ENCODE measurements around the gene MAD1L1. TPM values are rescaled to one million over a fixed set of nuclear protein-coding genes. Genes with fewer than 3 reads are reported as not detected.

The MAD1L1 gene
- total RNA-seq, 2 experiments from 2014 or later, result 58.3 to 65.3 TPM

DNA sequence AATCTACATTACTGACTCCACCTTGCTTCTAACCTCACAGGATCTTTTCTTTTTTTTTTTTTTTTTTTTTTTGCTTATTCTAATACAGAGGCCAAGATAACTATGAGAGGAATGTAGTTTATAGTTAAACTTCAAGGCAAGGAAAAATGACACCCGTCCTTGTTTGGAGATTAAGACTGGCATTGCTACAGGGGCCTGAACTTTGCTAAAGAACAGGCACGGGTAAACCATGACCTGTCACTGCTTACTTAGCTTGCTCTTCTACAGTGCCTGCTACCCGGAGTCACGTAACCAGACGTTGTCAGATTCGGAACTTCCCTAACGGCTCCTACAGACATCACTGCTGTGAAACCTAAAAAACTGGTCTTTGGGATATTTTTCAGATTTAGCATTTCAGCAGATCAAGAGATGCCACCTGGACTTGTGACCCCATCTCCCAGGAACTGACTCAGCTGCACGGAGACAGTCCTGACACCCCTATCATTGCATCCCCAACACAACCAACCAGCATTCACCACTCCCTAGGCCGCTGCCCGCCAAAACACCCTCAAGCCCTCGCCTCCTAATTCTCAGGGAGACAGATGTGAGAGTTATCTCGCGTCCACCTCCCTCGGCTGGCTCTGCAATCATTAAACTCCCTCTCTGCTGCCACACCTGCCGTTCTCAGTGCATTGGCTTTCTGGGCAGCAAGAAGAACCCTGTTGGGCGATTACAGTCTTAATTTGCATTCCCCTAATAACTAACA is 27.5 kb downstream of the MAD1L1 start:
- H3K79me2 ChIP-seq (ENCODE audit: insufficient read depth, low read depth, low read length), result no peaks in the 10 kb centered on the region
- DNase-seq (ENCODE audit: low spot score), result no peak

DNA sequence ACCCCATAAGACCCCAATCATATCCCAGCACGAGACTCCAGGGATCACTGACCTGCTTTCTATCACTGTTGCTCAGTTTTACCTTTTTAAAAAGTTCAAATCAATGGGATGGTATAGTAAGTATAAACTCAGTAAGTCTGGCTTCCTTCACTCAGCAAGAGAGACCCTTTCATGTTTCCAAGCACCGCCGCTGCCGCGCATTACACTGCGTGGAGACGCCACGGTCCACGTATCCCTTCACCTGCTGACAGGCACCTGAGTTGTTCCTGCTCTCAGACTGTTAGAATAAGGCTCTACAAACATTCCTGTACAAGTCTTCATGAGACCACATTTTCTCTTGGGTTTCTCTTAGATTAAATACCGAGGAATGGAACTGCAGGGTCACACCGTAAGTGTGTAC is 28.3 kb downstream of the MAD1L1 start:
- Histone ChIP-seq H3K9me2 (ENCODE audit: insufficient read depth, low read length) (no peaks in the 10 kb centered on the region), H3K36me3 (ENCODE audit: insufficient read depth, low read length) (peaks cover 65% of the 10 kb centered on the region), H3K27ac (ENCODE audit: low read depth, low read length, poor library complexity, severe bottlenecking) (no peak overlapping the region), H3K79me2 (ENCODE audit: insufficient read depth, low read depth, low read length) (no peaks in the 10 kb centered on the region), H3K4me3 (ENCODE audit: low read depth, low read length, poor library complexity, severe bottlenecking) (no peak overlapping the region), H3K4me1 (ENCODE audit: insufficient read depth, low read length, poor library complexity, severe bottlenecking) (peaks cover 10% of the 10 kb centered on the region), H3K9me3 (ENCODE audit: low read length) (no peaks in the 10 kb centered on the region), H2AFZ (ENCODE audit: low read length) (no peak overlapping the region), H4K20me1 (ENCODE audit: insufficient read depth, low read length) (no peaks in the 10 kb centered on the region), H3K4me2 (ENCODE audit: low read length) (no peak overlapping the region)
- intact Hi-C loops (cut with micrococcal nuclease; ENCODE audit: unreplicated experiment), result no loop called here
- BruUV-seq (replicated peaks), result no TSS peak
- ChIA-PET CTCF (ENCODE audit: unreplicated experiment) (no interaction called here), POLR2A (no interaction called here)
- TF ChIP-seq EZH2phosphoT487 (IDR thresholded peaks at IDR 0.05; ENCODE audit: borderline replicate concordance, low read depth, low read length), result no peak
- TF ChIP-seq, protein P1, sequence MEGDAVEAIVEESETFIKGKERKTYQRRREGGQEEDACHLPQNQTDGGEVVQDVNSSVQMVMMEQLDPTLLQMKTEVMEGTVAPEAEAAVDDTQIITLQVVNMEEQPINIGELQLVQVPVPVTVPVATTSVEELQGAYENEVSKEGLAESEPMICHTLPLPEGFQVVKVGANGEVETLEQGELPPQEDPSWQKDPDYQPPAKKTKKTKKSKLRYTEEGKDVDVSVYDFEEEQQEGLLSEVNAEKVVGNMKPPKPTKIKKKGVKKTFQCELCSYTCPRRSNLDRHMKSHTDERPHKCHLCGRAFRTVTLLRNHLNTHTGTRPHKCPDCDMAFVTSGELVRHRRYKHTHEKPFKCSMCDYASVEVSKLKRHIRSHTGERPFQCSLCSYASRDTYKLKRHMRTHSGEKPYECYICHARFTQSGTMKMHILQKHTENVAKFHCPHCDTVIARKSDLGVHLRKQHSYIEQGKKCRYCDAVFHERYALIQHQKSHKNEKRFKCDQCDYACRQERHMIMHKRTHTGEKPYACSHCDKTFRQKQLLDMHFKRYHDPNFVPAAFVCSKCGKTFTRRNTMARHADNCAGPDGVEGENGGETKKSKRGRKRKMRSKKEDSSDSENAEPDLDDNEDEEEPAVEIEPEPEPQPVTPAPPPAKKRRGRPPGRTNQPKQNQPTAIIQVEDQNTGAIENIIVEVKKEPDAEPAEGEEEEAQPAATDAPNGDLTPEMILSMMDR (conservative IDR thresholded peaks at IDR 0.05; ENCODE audit: low read length), result no peak
- DNase-seq (ENCODE audit: low spot score), result no peak

More for the DNA sequence above, 27.5 kb downstream of the MAD1L1 start:
- no peak for TF ChIP-seq EZH2phosphoT487 (IDR thresholded peaks at IDR 0.05; ENCODE audit: borderline replicate concordance, low read depth, low read length)
- TF ChIP-seq, protein P1 (conservative IDR thresholded peaks at IDR 0.05; ENCODE audit: low read length), result no peak
- no peaks in the 10 kb centered on the region for H3K9me2 ChIP-seq (ENCODE audit: insufficient read depth, low read length)
- H3K9me3 ChIP-seq (ENCODE audit: low read length), result no peaks in the 10 kb centered on the region
- H2AFZ ChIP-seq (ENCODE audit: low read length), result no peak overlapping the region
- peaks cover 10% of the 10 kb centered on the region for H3K4me1 ChIP-seq (ENCODE audit: insufficient read depth, low read length, poor library complexity, severe bottlenecking)
- no peak overlapping the region for H3K4me2 ChIP-seq (ENCODE audit: low read length)
- intact Hi-C loops (cut with micrococcal nuclease; ENCODE audit: unreplicated experiment), result loop anchor here (5.0 kb wide), 1 partner anchor 628 kb away; no protein-coding TSS in a partner anchor
- POLR2A ChIA-PET, result interaction anchor here (0.7 kb wide), 2 partner anchors 198 to 551 kb away, joined by 4 to 9 read pairs; no protein-coding TSS in a partner anchor
- H3K36me3 ChIP-seq (ENCODE audit: insufficient read depth, low read length), result peaks cover 60% of the 10 kb centered on the region
- CTCF ChIA-PET (ENCODE audit: unreplicated experiment), result no interaction called here
- no peaks in the 10 kb centered on the region for H4K20me1 ChIP-seq (ENCODE audit: insufficient read depth, low read length)
- no peak overlapping the region for H3K27ac ChIP-seq (ENCODE audit: low read depth, low read length, poor library complexity, severe bottlenecking)
- no TSS peak for BruUV-seq (replicated peaks)
- no peak overlapping the region for H3K4me3 ChIP-seq (ENCODE audit: low read depth, low read length, poor library complexity, severe bottlenecking)

DNA sequence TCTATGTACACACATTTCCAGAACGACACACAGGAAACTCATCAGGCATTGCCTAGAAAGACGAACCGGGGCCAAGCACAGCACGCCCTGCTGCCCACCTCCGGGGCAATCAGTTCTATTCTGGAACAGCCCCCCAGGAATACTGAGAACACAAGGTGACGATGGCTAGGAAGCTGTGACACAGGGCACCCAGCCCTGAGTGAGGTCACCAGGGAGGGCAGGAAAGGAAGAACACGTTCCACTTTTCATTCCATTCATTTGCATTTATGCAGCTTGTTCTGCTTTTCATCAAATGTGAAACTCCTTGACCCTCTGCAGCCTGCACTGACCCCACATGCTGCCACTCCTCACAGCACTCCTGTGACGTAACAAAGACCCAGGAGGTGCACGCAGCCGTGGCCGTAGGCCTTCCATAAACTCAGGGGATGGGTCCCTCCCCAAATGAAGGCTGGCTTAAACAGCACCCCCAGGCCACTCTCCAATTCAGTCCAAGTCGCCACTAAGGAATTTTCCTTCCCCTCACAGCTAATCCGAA is 28.9 kb downstream of the MAD1L1 start:
- DNase-seq (ENCODE audit: low spot score), result peak; percentile 20
- Histone ChIP-seq H4K20me1 (ENCODE audit: insufficient read depth, low read length) (no peaks in the 10 kb centered on the region), H3K36me3 (ENCODE audit: insufficient read depth, low read length) (peaks cover 65% of the 10 kb centered on the region), H3K79me2 (ENCODE audit: insufficient read depth, low read depth, low read length) (no peaks in the 10 kb centered on the region), H2AFZ (ENCODE audit: low read length) (no peak overlapping the region), H3K4me3 (ENCODE audit: low read depth, low read length, poor library complexity, severe bottlenecking) (no peak overlapping the region), H3K9me2 (ENCODE audit: insufficient read depth, low read length) (no peaks in the 10 kb centered on the region), H3K9me3 (ENCODE audit: low read length) (no peaks in the 10 kb centered on the region), H3K27ac (ENCODE audit: low read depth, low read length, poor library complexity, severe bottlenecking) (no peak overlapping the region), H3K4me1 (ENCODE audit: insufficient read depth, low read length, poor library complexity, severe bottlenecking) (peaks cover 10% of the 10 kb centered on the region), H3K4me2 (ENCODE audit: low read length) (peak overlapping the region; percentile 22; the same call in 1 of the 2 replicates)
- intact Hi-C loops (cut with micrococcal nuclease; ENCODE audit: unreplicated experiment), result no loop called here
- POLR2A ChIA-PET, result interaction anchor here (0.7 kb wide), 1 partner anchor 308 kb away, joined by 3 read pairs; no protein-coding TSS in a partner anchor
- BruUV-seq (replicated peaks), result no TSS peak
- CTCF ChIA-PET (ENCODE audit: unreplicated experiment), result no interaction called here
- TF ChIP-seq, protein P1 (conservative IDR thresholded peaks at IDR 0.05; ENCODE audit: low read length), result no peak
- no peak for TF ChIP-seq EZH2phosphoT487 (IDR thresholded peaks at IDR 0.05; ENCODE audit: borderline replicate concordance, low read depth, low read length)

Measured in OCI-LY7 (cell line).